ENCODE results near the gene SLC16A13.

The SLC16A13 gene

DNA sequence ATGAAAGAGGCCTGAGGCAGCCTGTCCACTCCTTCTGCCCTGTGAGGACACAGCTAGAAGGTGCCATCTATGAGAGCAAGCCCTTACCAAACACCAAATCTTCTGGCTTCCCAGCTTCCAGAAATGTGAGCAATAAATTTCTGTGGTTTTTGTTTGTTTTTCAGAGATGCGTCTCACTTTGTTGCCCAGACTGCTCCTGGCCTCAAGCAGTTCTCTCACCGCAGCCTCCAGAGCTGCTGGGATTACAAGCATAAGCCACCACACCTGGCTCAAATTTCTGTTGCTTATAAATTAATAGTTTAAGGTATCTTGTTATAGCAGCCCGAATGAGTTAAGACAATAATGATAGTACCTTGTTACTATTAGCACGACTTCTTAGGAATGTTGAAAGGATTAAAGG, 20.6 kb downstream of the SLC16A13 start:
- no peak for TF ChIP-seq REST (IDR thresholded peaks at IDR 0.05; ENCODE audit: insufficient read depth in 1 of 2, low read depth in 2 of 2, low read length in 2 of 2)

DNA sequence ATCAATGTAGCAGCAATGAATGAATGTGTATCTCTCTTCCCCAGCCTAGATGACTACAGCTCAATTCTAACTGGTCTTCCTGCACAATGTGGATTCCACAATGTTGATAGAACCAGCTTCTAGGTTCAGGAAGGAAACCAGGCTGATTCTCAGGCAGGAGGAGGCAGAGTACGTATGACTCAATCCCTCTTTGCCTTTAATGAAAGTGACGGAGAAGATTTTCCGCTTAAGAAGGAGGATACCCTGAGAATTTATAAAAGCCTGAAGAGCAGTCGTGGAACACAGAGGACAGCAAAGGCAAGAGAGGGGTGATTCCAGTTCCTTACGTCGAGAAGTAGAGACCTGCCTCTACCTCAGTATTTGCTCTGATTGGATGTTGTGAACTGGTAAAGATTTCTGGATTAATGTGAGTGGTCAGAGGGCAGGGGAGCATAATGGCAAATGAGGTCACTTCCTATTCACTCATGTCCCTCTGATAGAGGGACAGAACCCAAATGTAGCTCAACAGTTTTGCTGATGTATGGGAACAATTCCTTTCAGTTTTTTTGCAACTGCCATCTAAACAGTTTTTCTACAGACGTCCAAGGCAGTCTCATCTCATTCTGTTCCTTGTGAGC, 23.1 kb downstream of the SLC16A13 start:
- no peak for TF ChIP-seq TAF1 (IDR thresholded peaks at IDR 0.05; ENCODE audit: borderline replicate concordance, insufficient read depth, low read length)
- no peak for TF ChIP-seq FOXP2 (optimal IDR thresholded peaks at IDR 0.05; ENCODE audit: borderline replicate concordance, extremely low read depth, extremely low read length, insufficient read depth)
- no peak for TF ChIP-seq SIN3A (IDR thresholded peaks at IDR 0.05; ENCODE audit: borderline replicate concordance, insufficient read depth, low read length)
- no peak for TF ChIP-seq REST (IDR thresholded peaks at IDR 0.05; ENCODE audit: insufficient read depth in 1 of 2, low read depth in 2 of 2, low read length in 2 of 2)
- no peak for TF ChIP-seq POLR2AphosphoS5 (IDR thresholded peaks at IDR 0.05; ENCODE audit: low read depth, low read length)

DNA sequence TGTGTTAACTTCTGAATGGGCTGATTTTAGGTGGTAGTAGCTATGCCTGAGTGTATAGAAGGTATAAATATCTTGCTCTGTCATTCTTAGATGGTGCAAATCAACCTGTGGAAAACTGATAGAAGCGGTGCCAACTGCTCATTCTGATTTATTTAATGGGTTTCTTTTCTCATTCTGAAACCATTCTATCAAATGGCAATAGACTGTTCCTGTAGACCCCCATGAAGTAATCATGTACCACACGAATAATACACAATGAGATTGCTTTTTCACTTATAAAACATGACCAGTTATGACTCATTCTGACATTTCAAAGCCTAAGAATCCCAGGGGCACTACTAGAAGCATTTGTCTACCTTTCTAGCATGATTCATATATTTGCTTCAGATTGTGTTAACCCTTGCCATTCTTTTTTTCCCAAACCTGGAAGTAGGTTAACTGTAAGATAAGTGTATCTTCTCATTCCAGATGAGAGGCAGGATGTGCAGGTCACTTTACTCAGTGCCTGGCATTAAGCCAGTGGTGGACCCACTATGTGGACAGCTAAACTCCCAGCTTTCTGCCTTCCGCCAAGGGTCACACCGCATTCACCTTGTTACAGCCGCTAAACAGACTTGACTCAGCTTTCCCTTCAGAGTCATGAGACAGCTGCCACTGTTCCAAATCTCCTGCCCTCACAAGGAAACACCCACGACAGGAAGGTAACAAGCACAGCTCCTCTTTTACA, 24.5 kb downstream of the SLC16A13 start:
- no peak for TF ChIP-seq FOXP2 (optimal IDR thresholded peaks at IDR 0.05; ENCODE audit: borderline replicate concordance, extremely low read depth, extremely low read length, insufficient read depth)
- 0 out of 2 replicates have a peak, but pooled peaks have one; percentile 32 for TF ChIP-seq TAF1 (IDR thresholded peaks at IDR 0.05; ENCODE audit: borderline replicate concordance, insufficient read depth, low read length)
- no peak for TF ChIP-seq SIN3A (IDR thresholded peaks at IDR 0.05; ENCODE audit: borderline replicate concordance, insufficient read depth, low read length)

DNA sequence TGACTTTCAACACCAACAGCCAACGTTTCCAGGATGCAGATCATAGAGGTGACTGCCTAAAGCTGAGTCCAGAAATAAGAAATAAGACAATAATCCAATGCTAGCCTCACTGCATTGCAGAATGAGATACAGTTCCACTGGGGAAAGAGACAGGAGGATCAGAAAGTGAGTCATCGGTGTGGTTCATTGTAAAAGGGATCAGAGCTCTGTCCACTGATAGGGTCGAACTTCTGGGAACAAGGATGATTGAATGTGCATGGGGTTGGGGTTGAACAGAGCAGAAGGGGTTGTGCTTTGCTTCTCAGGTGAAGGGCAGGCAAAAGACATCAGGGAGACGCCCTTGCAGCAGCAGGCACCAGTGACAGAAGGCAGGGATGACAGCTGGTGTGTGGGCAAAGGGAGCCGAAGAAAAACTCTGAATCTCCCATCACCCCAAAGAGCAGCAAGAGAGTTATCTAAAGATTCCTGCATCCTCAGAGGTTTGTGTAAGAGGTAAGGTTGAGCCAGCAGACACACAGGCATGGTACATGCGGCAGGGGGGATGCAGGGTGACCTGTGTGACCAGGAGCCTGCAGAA, 27.8 kb downstream of the SLC16A13 start:
- TF ChIP-seq REST (IDR thresholded peaks at IDR 0.05; ENCODE audit: insufficient read depth in 1 of 2, low read depth in 2 of 2, low read length in 2 of 2) (no peak), FOXP2 (optimal IDR thresholded peaks at IDR 0.05; ENCODE audit: borderline replicate concordance, extremely low read depth, extremely low read length, insufficient read depth) (no peak), TAF1 (IDR thresholded peaks at IDR 0.05; ENCODE audit: borderline replicate concordance, insufficient read depth, low read length) (no peak), SIN3A (IDR thresholded peaks at IDR 0.05; ENCODE audit: borderline replicate concordance, insufficient read depth, low read length) (no peak), POLR2AphosphoS5 (IDR thresholded peaks at IDR 0.05; ENCODE audit: low read depth, low read length) (no peak)

GRCh38 chr17:7064261-7064660, 28.4 kb downstream of the SLC16A13 start:
- no peak for TF ChIP-seq FOXP2 (optimal IDR thresholded peaks at IDR 0.05; ENCODE audit: borderline replicate concordance, extremely low read depth, extremely low read length, insufficient read depth)
- no peak for TF ChIP-seq TAF1 (IDR thresholded peaks at IDR 0.05; ENCODE audit: borderline replicate concordance, insufficient read depth, low read length)
- no peak for TF ChIP-seq REST (IDR thresholded peaks at IDR 0.05; ENCODE audit: insufficient read depth in 1 of 2, low read depth in 2 of 2, low read length in 2 of 2)
- TF ChIP-seq SIN3A (IDR thresholded peaks at IDR 0.05; ENCODE audit: borderline replicate concordance, insufficient read depth, low read length): no peak
- TF ChIP-seq POLR2AphosphoS5 (IDR thresholded peaks at IDR 0.05; ENCODE audit: low read depth, low read length): no peak
